Stimulated activated CD4-positive, alpha-beta T cell treated with anti-CD3 and anti-CD28 coated beads, Interleukin-1b, Interleukin-23, amount 100 ng/mL, for 1 hour (primary cell): ENCODE results near the gene GCN1.
A peak's percentile ranks its signal among the peaks of the same experiment; 100 is the strongest.

Source experiments
- DNase-seq, 2 donors: peaks; one replicate each; pipeline ENCODE4 v3.0.0-alpha.2; 2020; ENCODE audit warnings: low read depth in 2 of 2

Gene GCN1

DNA sequence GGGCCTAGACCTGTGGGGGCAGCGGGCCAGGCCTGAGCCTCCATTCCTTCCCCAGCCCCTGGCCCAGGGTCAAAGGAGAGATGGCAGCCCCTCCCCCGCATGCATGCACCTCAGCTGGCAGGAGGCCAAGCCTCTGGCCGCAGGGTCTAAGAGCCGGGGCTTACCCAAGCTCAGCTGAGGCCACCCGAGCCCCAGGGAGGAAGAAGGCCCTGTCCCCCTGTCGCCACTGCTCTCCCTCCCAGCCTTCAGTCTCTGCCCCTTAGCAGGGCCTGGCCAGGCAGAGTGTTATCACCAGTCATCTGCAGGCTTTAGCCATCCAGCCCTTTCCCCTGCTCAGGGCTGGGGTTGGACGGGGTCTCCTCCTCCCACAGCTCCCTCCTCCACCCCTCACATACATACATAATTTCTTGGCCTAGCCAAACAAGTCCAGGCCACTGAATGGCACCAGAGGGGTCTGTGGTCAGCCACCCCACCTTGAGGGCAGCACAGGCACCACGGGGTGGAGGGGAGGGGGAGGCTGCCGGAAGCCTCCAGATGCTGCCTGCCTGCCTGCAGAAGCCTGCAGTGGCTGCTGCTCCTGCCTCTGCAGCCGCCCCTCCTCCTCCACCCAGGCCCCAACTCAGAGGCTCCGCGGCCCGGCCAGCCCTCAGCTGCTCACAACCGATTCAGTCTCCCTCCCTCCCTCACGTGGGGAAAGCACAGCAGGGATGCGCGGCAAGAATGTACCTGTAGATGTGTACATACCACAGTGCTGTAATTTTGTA is 100.7 kb downstream of the GCN1 start:
- no peak for DNase-seq

DNA sequence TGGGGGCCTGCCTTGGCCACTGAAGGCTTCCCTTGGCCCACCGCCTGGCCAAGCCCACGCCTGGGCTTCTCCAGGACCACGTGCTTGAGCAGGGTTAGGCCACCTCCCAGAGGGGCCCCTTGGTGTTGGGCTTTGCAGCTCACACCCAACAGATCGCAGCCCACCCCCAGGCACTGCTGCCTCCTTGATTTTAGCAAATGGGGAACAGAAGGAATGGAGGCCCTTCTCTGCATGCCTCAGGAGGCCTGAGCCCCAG is 101.3 kb downstream of the GCN1 start:
- no peak for DNase-seq

DNA sequence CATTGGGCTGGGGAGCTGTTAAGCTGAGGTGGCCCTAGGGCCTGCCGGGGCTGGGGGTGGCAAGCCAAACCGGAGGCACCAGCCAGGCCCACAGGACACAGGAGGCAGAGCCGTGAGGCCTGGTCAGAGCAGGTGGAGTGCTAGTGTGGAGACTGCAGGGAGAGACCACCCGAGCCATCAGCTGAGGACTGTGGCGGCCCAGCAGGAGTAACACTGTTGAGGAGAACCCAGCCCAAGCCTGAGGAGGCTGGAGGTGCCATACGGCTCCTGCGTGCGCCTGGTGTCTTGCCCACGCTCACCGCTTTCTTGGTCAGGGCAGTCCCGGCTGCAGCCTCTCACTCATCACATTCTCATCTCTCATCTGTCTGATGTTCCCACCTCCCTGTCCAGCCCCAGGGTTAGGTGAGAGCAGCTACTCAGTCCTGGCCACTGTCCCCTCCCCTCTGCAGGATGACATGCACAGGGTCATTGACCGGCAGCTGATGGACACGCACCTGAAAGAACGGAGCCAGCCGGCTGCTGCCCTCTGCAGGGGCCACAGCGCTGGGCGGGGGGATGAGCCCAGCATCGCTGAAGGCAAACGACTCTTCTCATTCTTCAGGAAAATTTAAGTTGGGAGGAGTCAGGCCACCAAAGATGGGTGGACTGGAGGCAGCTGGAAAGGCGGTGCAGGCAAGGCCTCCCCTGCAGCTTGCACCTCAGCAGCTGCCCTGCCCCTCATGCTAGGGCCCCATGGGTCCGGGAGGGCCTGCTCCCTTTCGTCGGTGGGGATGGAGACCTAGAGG is 101.8 kb downstream of the GCN1 start:
- no peak for DNase-seq

DNA sequence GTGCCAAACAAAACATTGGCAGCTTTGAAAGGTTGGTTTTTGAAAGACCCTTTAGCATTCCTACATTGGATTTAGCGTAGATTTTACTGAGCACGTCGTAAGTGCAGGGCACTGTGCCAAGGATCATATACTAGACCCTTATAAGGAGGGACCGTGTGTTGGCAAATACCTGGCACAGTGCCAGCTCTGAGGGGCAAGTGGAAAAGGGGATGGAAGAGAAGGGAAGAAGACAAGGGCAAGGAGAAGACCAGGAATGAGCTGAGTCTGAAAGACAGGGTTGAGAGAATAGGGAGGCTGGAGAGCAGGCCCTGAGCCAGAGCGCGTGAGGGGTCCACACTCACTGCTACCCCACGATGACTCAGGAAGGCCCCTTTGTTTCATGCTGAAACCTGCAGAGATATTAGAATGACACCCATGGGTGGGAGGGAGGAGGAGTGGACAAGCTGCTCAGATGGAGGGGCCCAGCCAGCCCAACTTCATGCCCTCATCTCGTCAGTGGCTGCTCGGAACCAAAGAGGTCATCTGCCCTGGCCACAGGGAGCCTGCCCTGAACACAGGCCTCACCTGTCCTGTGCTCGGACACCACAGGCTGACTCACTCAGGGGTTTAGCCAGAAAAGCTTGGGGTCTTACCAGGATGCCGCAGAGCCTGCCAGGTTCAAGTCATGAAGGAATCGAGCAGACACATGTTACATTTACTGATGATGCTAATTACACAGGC is 103.0 kb downstream of the GCN1 start:
- DNase-seq, result no peak

DNA sequence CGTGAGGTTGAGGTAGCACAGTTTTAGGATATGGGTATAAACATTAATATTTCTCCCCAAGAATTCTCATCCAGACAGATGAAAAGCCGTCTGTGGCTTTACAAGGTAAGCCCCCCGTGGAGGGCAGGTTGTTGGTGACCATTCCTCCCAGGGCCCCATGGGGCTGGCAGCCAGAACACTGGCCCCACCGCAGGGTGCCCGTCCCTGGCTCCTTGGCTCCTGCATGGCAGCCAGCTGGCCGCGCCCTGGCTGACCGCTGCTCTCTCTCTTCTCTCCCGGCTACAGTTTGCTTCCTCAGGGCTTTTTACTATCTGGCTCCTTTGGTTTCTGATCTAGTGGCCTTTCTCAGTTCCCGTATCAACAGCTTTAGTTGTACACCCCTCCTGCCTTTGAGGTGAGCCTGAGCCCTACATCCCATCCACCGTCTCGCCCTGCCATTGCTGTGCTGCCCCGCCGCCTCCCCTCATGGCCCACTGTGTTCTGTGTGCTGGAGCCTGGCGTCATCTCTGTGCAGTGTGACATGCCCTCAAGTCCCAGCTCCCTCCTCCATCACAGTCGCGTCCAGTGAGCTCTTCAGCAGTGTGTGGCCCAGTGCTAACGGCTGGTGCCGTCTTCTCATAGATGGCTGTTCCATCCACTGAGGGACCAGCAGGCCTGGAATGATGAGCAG is 103.8 kb downstream of the GCN1 start:
- DNase-seq, result no peak

DNA sequence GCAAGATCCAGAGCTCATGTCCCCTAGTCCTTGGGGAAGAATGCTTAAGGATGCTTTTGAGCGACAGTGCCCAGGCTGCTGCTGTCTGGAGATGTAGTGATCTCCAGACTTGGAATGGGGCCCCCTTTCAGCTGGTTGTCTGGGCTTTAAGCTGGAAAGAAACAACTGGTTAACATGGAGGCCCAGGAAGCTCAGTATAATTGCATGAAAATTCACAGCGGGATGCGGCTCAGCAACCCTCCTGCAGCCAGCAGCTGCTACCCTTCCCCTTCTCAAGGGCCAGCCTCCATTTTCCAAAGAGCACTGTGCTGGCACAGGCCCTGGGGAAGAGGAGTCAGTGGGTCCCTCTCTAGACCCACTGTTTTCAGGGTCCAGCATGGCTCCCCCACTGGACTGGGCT is 104.3 kb downstream of the GCN1 start:
- no peak for DNase-seq

DNA sequence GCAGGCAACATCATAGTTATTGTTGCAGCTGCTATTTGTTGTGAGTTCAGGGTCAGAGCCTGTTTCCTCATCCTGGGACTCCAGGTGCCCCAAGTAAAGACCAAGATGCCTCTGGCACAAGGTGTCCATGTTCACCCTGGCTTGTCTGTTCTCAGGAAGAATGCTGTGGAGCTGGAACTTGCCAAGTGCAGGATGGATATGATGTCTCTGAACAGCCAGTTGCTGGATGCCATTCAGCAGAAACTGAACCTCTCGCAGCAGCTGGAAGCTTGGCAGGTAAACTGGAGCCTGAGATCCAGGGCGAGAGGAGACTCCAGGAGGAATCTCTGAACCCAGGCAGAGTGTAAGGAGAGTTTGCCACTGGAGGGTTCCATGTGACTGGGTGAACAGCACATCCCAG is 104.7 kb downstream of the GCN1 start:
- no peak for DNase-seq

DNA sequence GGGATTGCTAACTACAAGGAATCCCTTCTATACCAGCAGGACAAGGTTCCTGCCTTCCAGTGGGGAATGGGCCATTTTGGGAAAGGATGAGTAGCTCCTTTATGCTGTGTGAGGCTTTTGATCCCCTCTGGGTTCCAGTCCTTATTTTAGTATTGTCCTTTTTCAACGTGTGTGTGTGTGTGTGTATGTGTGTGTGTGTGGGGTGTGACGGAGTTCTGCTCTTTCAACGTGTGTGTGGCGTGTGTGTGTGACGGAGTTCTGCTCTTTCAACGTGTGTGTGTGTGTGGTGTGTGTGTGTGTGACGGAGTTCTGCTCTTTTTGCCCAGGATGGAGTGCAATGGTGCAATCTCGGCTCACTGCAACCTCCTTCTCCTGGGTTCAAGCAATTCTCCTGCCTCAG is 105.4 kb downstream of the GCN1 start:
- no peak for DNase-seq

DNA sequence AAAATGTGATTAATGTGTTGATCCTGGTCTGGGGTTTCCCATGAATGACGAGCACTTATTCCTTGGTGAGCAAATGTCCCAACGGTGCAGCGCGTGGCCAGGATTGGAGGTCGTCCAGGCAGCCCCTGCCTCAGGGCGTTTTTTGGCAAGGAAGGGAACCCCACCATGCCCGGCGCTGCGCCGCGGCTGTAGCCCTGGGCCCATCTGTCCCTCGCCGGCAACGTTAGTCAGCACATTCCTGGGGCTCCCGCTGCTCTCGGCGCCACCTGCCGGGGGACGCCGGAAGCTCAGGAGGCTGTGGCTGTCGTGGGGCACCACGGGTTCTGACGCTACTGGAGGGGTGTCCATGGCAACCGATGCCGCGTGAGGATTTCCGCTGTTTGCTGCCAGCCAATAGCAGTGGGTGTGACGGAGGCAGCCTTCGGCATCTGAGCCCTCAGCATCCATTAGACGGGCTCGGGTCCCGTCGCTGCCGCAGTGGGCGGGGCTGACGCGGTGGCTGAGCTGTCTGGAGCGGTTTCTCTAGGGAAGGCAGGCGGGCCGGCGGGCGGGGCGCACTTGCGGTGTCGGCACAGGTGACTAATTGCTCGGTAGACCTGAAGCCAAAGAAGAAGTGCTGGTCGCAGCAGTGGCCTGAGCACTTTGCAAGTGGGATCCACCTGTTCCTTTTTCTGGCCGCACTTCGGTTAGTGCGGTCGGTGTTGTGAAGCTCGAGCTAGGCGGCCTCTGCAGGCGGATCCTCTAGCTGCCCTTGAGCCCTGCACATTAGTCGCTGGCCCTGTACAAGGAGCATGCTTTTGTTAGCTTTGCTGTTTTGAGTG is 107.5 kb downstream of the GCN1 start:
- peak; percentile 98 to 99 for DNase-seq

DNA sequence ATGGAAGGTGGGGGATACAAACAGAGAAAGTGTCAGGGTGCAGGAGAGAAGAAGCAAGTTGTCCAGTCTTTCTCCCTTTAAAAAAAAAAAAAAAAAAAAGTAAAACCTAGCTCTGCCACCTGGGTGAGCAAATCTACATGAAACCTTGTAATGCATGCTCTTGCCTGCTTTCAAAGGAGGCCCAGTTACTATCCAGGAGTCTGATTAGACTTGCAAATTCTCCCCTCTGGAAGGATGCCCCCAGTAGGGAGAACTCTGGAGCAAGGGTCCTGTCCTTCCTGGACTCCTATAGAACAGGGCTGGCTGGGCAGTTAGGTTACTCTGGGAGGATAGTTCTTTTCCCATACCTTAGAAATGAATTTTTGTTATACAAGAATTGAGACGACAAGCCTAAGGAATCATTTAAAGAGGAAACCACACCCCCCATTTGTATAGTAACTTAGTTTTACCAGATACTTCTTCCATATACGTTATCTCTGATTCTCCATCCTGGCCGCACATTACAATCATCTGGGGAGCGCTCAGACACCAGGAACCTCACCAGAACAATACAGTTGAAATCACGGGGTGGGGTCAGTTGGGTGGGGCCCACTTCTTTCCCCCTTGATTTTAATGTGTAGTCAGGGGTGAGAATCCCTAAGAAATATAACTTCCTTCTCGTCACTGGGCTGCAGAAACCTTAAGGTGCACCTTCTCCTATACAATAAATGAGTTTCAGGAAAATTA is 108.4 kb downstream of the GCN1 start:
- no peak for DNase-seq

DNA sequence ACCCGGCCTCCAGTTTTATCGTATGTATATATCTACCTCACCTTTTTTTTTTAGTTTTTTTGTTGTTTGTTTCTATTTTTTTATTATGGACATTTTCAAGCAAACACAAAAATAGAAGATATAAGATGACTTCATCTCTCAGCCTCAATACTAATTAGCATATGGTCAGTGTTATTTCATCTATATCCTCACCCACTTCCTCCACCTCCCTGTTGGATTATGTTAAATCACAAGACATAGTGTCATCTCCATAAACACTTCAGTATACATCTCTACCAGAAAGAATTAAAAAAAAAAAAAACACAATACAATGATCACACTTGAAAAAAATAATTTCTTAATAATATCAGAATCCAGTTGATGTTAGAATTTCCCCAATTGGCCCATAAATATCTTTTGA is 112.9 kb downstream of the GCN1 start:
- DNase-seq, result no peak

DNA sequence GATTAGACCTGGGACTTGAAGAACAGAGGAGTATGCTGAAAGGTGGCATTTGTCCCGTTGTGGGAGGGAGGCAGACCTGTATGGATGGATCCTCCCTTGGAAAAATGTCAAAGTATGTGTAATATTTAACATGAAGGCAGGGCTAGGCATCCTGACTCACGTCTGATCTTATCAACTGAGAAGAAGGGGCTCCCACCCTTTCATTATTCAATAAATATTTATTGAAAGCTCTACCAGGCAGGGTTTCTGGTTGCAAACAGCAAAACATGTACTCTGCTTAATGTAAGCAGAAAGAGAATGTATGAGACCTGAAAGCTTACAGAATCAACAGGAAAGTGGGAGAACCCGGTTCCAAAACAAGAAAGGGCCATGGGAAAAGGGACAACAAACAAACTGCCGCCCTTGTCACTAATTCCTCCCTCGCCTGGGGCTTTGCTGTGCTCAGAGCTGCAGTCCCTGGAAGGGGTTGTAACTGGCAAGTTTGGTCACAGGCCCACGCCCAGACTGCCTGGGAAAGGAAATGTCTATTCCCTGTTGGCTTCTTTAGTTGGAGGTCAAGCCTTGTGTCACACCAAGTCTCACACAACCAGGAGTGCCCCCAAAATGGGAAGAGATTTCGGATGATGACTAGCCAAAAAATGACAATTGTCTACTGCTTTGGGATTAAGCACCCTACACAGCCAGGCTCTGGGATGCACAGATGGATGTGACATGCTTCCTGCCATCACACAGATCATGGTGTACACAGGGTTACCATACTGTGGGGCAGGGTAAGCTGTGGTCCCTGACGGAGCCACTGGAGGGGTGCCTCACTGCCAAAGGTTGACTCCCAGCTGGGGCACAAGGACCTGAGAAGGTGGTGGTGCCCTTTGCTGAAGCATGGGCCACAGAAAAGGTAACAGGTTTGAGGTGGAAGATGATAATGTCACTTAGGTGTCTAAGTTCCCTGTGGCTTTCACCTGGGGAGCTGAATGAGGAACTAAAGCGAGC is 114.8 kb downstream of the GCN1 start:
- DNase-seq, result no peak

DNA sequence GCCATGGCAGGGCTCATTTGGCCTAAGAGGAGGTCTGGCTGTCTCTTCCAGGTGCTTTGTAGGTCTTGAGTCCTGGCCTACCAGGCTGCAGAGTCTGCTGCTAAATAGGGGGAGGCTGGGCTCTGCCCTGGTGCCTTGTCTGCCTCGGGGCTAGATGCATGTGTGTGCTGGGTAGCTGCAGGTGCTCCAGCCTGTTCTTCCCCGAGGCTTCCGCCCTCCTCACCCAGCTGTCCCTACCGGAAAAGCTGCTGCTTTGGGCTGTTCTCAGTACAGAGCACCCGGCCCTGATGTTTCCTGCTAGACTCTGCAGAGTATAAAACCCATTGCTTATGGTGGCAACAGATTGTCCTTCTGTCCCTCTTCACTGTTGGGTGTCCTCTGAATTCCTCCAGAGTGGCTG is 115.6 kb downstream of the GCN1 start:
- no peak for DNase-seq

DNA sequence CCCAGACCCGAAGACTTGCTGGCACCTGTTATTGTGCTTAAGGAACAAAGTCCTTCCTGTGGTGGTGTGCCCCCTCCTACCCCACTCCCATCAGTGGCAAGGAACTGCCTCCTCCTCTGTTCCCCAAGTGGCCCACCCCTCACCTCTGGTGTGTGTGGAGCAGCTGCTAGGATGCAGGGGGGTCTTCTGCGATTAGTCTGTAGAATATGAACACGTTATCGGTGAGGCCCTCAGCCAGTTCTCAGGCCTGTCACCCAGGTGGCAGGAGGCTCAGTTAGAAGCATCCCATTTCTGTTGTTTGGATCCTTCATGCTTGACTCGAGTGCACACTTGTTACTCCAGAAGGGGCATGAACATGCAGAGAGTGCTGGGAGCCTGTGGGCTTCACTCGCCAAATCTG is 117.3 kb downstream of the GCN1 start:
- no peak for DNase-seq
